GM11168 (cell line): ENCODE results near the gene RGS10.

Source experiments
- in situ Hi-C: fragments of 300-500 bp; cut with MboI; formaldehyde crosslinking; loops from one replicate; pipeline ENCODE4 v1.12.0; 2022; ENCODE audit warnings: low sequenced_read_pairs; ENCODE audit not compliant: unreplicated experiment

Gene RGS10

DNA sequence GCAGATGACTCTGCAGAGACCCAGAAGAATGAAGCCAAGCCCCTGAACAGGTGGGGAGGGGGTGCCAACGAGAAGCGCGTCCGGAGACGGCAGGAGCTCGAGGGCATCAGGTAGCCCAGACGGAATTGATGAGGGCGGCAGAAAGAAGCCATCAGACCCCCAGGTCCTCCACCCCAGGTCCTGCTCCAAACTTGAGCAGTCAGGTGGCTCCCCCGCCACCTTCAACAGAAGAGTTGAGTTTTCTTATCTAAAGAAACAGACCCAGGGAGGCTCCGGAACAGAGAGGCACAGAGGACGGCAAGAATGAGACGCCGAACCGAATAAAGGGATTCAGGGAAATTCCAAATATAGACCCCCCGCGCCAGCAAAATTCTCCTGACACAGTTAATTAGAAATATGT, 22.2 kb downstream of the RGS10 start:
- in situ Hi-C loops, result no loop called here

DNA sequence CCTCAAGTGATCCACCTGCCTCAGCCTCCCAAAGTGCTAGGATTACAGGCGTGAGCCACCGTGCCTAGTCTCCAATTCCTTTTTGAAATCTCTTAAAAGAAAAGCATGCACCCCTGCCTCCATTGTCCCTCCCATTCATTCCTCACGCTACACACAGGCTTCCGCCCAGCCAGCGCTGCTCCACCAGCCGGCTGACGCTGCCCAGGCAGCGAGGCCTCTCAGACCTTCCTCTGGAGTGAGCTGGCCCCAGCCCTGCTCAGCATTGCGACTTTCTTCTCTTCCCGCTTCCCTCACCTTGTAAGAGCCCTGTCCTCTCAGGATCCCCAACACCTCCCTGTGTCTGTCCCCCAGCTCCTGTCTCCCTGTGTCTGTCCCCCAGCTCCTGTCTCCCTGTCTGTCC, 23.6 kb downstream of the RGS10 start:
- in situ Hi-C loops, result no loop called here

DNA sequence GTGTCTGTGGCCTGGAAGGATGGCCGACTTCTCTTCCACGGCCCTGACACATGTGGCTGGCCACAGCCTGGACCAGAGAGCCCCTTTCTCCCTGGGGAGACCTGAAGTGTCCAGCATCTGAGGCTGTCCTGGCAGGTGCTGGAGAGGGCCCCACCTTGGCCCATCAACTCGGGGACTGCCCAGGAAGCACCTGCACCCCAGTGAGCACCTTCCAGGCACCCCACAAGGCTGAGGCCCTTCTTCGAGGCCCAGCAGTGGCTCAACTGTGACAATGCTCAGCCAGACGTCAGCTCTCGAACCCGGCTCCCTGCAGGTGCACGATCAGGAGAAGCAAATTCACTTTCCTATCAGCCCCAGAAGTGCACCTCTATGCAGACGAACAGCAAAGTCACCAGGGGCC, 24.3 kb downstream of the RGS10 start:
- in situ Hi-C loops, result no loop called here

DNA sequence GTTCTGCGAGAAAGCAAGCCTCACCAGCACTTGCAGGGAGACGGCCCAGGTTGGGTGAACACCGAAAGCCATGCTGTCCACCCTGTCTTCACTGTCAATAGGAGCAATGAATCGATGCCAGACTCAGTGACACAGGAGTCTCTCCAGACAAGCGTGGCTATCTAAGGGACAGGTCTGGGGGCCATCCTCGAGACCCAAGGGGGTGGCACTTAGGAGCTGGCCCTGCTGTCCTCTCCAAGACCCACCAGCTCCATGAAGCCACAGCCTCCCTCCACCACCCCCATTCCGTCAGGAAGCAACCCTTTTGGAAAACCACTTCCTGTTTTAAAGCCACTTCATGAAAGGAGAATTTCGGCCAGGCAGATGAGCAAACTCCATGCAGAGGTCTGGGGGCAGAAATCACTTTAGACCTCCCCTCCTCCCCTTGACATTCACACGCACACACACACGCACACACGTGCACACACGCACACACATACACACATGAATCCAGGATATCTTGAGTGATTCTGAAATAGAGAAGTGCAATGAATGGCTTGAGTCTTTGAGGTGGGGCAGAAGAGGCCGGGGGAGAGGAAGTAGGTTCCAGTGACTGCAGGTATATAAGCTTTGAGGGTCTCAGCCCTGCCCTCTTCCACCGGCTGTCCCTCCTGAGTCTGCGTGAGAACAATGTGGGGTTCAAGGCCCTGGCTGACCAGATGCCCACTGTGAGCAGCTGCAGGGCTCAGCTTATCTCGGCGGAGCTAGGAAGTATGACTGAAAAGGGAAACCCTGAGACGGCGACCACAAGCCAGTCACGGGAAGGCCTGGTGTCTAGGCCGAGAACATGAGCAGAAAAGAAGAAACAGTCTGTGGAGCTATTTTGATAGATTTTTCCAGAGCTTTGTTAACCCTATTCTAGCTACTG, 25.0 kb downstream of the RGS10 start:
- in situ Hi-C loops, result no loop called here

DNA sequence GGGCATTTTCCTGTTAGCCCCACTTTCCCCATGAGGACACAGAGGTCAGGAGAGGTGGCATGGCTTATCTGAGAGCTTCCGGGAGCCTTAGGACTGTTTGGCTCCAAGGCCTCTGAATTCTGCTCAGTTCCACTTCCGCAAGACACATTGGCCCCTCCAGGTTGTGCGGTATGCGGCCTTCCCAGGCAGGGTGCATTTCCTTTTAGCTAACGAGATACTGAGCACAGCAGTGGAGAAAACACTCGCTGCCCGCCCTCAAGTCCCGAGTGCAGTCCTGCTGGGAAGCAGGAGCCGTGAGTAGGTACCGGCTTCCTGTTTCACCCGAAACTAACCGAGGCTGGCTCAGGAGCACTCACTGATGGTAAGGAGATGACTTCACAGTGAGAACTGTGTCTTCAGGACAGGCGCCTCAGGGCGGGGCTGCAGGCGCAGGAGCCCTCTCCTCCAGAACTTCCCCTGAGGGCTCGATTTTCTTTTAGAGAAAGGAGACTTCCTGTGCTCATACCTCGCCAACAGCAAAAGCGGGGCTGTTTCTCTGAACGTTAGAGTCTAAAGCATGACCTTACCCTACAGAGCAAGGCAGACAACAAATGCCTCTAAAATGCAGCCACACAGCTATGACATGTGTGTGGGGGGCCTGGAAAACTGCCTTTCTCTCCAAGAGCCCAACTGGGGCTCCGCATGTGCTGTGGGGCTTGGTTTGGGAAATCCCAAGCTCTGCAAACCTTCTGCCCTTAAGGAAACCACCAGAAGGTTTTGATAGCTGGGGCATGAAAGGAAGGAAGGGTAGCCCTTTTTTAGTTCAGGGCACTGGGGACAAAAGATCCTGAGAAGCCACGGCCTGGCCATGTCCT, 25.9 kb downstream of the RGS10 start:
- in situ Hi-C loops, result no loop called here

DNA sequence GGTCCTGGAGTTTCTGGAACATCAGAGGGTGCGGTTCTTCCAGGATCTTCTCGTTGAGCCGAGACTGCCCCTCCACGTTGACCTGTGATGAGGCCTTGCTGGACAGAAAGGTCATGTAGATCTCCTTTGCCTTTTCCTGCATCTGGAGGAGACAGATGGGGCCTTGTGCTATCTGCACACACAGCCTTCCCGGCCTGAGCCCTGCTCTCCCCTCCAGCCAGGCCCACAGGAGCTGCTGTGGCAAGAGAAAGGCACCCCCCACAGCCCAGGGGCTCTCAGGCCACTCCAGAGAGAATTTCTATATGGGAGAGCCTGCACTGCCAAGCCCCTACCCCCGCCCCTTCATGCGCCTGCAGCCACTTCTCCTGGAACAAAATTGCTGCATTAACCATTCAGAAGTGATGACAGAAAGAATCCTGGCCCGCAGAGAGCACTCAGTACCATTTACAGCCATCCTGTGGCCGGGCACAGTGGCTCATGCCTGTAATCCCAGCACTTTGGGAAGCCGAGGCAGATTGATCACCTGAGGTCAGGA, 26.9 kb downstream of the RGS10 start:
- in situ Hi-C loops, result no loop called here

DNA sequence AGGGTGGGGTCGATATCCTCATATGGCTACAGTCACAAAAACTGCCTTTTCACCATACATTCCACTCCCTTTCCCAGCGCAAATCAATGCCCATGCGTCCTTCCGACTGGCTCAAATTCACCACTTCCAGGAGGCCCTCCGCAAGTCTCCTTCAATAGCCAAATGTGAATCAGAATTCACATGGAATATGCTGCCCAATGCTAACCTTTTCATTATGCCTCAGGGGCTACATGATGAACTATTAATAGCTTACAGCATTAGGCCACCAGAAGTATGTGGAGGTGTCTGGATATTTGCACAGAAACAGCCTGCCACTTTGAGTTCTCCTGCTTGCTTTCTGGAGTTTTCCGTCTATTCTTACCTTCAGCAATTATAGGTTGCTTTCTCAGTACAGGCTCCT, 27.7 kb downstream of the RGS10 start:
- in situ Hi-C loops, result no loop called here

DNA sequence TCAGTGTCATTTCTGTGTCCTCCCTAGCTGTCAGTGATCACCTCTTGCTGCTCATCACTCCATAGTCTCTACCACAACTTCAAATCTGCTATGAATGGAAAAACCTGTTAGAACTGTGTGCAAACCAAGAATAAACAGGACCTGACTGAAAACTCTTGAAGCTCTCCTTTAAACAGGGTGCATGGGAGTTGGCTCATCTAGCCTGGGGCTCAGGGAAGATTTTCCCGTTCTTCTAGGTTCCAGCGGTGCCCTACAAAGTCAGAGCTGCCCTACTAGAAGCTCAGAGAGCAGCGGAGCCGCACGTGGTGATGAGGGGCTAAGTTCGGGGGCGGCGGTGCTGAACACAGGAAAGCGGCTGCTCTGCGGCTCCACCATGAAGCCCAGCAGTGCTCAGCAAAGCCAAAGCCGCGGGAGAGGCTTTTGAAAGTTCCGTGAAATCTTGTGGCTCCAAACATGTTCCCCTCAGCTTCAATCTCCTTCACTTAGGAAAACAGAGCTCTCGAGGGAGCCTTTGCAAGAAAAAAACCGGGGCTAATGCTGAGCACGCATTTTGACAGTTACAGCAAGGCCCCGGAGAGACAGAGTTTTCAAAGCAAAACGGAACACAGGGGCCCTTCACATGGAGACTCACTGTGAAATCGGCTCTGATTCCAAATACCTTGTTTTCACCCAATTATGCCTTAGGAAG, 30.5 kb downstream of the RGS10 start:
- in situ Hi-C loops, result no loop called here

DNA sequence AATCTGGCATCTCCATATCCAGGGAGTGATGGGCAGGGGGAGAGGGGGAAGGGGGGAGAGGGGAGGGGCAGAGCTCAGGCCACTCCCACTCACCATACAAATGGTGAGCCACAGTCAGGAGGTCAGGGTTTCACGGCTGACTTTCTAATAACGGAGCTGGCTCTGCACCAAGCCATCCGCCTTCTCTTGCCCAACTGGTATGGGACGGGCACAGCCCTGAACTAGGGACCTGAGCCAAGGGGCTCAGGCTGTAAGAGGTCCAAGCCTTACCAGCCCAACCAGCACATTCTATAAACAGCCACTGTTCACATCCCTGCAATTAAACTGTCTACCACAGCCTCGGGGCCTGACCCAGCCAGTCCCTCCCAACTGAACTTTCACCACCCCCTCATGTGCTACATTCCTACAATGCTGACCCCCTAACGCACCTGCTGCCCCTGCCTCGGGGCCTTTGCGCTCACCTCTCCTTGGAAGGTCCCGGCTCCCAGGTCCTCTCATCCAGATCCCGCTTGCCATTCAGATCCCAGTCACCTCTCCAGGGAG, 32.5 kb downstream of the RGS10 start:
- in situ Hi-C loops, result no loop called here

DNA sequence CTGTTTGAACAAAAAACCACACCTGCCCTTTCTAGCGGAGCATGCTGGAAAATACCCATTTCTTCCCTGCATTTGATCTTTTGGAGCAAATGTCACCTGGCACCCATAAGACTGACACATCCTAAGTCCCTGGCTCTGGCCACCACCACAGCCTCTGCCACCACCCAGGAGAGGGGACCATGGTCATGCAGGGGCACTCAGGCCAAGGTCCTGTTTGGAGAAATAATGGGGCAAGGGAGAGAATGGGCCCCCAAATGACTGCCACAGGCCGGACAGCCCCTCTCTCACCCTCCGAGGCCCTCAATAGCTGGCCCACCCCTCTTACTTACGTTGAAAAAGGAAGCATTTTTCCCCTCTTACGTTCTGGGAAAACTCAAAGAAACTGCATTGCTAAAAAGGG, 35.4 kb downstream of the RGS10 start:
- in situ Hi-C loops, result no loop called here

DNA sequence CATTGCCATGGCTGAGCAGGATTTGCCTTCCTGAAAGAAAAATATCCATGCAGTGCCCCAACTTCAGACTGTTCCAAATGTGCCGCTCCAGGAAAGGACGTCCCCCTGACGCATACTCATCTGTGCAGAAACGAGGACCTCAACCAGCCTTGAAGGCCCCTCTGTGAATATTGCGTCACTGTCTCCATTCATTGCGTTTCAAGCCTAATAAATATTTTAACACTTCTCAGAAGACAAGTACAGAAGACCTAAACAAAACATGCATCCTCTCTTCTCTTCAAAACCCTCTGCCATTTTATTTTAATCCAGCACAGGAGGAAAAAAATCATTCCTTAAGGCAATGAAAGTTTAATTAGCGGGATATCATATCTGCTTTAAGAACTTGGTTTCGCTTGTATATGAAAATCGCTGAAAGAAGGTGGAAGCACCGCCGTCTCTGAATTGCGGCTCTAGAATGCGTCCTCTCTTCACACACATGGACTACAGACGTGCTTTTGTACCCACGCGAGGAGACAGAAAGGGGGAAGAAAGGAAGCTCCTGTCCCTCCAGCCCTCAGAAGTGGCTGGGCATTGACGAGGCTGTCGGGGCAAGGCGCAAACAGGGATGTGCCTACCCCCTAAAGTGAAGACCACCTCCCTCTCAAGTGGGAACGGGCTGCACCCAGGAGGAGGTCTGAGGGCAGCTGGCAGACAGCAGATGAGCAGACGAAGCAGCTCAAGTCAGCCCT, 36.8 kb downstream of the RGS10 start:
- in situ Hi-C loops, result no loop called here

DNA sequence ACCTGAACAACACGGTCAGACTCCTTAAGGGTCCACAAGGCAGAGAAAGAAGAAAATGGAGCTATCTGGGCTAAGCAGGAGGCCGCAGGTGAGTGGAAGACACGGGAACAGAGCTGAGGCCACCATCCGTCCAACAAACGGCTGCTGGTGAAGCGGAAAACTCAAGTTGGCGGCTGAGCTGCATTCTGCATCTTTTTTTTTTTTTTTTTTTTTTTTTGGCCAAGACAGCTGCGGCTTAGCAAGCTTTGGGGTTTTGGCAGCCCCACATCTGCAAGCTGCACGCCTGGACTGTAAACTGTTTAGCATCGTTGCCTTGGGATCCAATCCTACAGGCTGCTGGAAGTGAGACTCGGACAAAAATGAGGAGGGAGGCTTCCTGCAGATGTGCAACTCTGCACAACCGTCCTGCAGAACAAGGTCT, 37.4 kb downstream of the RGS10 start:
- in situ Hi-C loops, result no loop called here

DNA sequence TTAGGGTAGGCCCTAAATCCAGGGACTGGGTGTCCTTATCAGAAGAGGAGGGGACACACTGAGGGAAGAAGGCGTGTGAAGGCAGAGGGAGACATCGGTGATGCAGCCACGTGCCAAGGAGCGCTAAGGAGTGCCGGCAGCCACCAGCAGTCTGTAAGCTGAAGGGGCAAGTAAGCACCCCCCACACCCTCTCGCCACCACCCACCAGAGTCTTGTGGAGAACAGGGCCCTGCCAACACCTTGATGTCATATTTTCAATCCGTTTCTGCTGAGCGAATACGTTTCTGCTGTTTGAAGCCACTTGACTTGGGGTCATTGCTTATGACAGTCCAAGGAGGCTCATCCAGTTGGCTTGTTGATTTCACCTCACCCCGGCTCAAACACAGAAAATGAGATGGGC, 37.9 kb downstream of the RGS10 start:
- in situ Hi-C loops, result no loop called here

DNA sequence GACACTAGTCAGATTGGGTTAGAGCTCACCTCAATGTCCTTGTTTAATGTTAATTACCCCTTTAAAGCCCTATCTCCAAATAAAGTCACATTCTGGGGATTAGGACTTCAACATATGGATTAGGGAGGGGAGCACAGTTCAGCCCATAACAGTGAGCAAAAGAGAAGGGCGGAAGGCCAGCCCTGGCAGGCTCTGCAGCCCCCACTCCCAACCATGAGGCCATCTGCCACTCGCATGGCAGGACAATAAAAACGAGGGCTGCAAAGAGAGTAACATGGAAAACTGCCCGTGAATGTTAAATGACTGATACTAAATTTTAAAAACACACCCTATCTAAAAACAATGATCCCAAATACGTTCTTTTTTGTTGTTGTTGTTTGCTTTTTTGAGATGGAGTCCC, 38.7 kb downstream of the RGS10 start:
- in situ Hi-C loops, result no loop called here

DNA sequence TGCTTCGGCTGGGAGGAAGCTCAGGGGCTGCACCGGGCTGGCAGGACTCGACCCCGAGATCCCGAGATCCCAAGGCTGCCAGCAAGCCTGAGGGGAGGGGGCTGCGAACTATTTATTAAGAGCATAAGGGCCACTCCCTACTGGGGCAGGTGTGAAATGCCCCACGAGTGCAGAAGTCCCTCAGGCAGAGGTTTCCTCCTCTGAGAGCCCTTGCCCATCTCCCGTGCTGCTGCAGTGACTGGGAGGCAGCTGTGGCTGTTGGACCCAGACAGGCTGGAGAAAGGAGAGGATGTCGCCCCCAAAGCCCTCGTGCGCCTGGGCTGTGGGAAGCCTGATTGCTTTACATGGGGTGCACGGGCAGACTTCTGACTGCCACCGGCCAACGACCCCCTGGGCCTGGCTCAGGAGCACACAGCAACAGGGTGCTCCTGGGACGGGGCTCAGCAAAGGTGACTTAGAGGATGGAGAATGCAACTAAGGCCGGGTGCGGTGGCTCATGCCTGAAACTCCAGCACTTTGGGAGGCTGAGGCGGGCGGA, 39.8 kb downstream of the RGS10 start:
- in situ Hi-C loops, result no loop called here

DNA sequence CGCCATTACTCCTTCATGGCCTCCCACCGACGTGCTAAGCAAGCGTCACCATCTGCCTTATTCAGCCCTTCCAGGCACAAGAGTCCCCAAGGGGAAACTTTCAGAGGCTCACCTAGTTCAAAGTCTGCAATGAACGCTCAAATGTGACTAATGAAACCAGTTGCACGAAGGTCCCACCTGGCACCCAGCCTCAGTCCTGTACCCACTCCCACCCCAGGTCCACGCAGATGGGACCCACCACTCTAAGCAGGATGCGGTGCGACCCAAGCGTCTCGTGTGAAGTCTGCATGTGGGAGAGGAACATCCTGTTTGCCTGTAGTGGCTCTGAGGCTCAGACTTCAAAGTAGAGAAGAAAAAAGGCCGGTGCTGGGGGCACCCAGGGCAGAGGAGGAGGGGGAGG, 40.3 kb downstream of the RGS10 start:
- in situ Hi-C loops, result no loop called here

DNA sequence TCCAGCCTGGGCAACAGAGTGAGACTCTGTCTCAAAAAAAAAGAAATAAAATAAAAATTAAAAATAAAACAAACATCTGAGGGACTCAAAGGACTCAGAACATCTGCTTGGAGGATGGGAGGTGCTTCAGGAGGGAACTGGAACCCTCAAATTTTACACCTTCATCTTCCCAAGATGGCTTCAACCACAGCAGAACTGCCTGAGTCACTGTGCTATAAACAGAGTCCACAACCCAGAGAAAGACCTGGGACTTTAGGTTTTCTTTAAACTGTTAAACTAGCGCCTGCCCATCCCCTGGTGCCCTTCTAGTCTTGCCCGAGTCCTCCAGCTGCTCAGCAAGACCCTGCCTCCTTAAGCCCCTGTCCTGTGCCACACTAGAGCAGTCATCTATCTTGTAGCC, 40.8 kb downstream of the RGS10 start:
- in situ Hi-C loops, result no loop called here

DNA sequence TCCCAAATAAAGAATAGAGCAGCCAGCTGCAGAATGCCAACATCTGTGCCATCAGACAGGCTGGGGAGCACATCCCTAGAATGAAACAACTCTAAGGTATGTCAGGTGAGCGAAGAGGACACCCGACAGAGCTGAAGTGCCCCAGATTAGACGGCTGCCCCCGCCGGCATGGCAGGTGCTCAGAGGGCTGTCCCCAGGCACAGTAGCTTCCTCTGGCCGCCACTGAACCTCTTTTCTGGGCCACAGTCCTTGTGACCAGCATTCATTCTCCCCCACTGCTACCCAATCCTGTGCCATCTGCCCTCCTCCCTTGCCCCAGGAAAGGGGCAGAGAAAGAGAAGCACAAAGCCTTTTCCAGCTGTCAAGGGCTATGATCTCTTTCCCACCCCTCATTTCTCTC, 41.7 kb downstream of the RGS10 start:
- in situ Hi-C loops, result no loop called here

DNA sequence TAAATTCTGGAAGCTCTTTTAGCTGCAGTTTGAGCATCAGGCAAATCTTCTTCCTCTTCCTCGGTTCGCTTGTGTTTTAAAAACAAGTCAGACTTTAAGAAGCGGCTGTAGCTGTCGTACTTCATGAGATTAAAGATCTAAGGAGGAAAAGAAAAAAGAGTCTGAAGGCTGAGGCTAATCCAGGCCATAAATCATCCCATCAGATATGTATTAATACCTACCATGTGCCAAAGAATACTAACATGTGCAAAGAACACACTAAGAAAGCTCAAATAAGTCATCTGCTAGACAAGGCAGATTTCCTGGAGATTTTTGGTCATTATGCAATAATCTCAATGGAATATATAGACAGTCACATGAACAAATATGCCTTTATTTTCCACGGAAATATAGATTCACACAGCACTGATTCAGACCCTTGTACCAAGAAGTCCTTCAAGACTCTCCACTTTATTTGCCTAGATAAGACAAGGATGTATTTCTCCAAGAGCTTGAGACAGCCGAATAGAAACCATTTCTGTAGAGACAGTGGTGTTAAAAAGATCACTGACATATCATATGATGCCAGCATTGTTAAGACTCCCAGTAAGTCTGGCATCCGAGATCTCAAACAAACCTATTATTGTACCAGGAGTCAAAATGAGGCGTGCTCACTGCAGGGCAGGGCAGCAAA, 42.3 kb downstream of the RGS10 start:
- in situ Hi-C loops, result no loop called here
